Stimulated activated CD4-positive, alpha-beta T cell treated with anti-CD3 and anti-CD28 coated beads, Interleukin-1b, Interleukin-23, amount 100 ng/mL, for 48 hours (primary cell): ENCODE results near the gene ACOXL.
"Not testable (repeated sequence)": the region's sequence is repeated elsewhere in the genome, so short reads cannot be mapped to it uniquely, and the experiment has no call there.

Source experiments
- DNase-seq: peaks from one replicate; pipeline ENCODE4 v3.0.0-alpha.2; 2020

The ACOXL gene

DNA sequence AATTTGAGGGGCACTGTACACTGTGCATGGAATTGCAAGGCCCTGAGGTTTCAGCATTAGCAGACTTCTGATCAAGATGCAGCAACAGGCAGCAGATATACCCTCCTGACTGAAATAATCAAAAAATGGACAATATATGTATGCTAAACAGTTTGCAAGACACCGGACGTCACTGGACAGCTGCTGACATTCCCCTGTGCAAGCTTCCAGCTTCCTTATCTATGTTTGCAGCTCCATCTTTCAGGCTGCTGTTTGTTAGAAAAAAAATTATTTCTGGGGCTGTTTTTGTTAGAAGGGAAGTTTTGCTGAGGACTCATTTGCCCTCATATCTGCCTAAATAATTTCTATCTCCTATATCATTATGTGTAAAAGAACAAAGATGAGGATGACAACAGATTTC, 208.9 kb downstream of the ACOXL start:
- DNase-seq, result no peak

DNA sequence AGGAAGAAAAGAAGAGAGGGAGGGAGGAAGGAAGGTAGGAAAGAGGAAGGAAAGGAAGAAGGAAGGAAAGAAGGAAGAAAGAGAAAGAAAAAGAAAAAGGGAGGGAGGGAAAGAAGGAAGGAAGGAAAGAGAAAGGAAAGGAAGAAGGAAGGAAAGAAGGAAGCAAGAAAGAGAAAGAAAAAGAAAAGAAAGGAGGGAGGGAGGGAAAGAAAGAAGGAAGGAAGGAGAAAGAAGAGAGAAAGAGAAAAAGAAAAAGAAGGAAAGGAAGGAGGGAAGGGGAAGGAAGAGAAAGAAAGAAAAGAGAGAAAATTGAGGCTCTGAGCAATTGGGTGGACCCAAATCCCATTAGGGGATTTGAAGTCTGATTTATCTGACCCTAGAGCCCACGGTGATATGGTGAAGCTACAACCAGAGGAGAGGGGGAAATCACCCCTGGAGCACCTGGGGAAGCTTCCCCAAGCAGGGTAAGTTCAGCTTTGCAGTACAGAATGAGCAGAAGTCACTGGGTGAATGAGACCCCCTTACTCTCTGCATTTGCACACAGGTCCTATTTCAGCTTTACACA, 210.8 kb downstream of the ACOXL start:
- no peak for DNase-seq

GRCh38 chr2:110946902-110947301, 214.5 kb downstream of the ACOXL start:
- DNase-seq, result no peak

GRCh38 chr2:110948027-110948674, 215.8 kb downstream of the ACOXL start:
- DNase-seq, result no peak

GRCh38 chr2:110950281-110950680, 217.9 kb downstream of the ACOXL start:
- DNase-seq, result no peak

GRCh38 chr2:110955045-110955444, 222.7 kb downstream of the ACOXL start:
- DNase-seq, result no peak

DNA sequence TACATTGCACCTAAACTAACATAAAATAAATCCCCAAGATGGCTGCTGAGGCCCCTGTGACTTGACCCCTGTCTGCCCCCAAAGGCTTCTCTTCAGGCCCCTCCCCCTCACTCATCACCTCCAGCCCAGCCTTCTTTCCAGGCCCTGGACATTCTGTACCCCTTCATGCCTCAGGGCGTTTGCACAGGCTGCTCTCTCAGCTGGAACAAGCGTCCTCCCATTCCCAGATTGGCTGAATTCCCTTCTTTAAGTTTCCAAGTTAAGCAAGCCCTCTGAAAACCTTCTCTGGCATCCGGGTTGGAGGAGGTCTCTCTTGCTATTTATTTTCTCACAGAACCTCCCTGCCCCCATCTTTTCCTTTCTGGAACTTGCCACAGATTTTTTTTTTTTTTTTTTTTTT, 223.2 kb downstream of the ACOXL start:
- DNase-seq, result no peak

GRCh38 chr2:110957293-110957692, 224.9 kb downstream of the ACOXL start:
- no peak for DNase-seq

GRCh38 chr2:110958346-110959119, 226.2 kb downstream of the ACOXL start:
- DNase-seq, result no peak

GRCh38 chr2:110959198-110959597, 226.8 kb downstream of the ACOXL start:
- no peak for DNase-seq

GRCh38 chr2:110960281-110960680, 227.9 kb downstream of the ACOXL start:
- DNase-seq, result no peak

DNA sequence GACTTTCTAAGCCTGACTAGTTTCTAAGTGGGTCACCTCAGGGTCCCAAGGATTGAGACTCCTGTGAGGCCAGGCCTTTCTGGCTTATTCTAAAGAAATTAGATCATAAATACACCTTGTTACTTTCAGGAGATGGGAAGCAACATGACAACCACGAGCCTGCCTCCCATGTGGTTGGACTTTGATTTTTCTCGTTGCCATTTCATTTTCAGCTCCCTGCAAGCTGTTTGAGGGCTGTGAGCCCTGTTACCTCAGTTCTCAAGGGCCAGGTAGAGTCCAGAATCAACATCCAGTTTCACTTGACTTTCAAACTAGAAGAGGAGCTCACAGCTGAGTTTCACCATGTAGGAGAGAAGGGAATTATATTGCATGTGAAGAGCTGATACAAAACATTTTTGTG, 228.6 kb downstream of the ACOXL start:
- DNase-seq, result no peak

DNA sequence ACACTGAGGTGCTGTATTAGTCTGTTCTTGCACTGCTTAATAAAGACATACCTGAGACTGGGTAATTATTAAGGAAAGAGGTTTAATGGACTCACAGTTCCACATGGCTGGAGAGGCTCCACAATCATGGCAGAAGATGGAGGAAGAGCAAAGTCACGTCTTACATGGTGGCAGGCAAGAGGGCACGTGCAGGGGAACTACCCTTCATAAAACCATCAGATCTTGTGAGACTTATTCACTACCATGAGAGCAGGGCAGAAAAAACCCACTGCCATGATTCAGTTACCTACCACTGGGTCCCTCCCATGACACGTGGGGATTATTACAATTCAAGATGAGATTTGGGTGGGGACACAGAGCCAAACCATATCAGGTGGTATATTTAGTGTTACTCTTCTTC, 229.3 kb downstream of the ACOXL start:
- DNase-seq, result not testable (repeated sequence)

- no peak for DNase-seq
These were observed 237.3 kb downstream of the ACOXL start for GRCh38 chr2:110969696-110970095.

DNA sequence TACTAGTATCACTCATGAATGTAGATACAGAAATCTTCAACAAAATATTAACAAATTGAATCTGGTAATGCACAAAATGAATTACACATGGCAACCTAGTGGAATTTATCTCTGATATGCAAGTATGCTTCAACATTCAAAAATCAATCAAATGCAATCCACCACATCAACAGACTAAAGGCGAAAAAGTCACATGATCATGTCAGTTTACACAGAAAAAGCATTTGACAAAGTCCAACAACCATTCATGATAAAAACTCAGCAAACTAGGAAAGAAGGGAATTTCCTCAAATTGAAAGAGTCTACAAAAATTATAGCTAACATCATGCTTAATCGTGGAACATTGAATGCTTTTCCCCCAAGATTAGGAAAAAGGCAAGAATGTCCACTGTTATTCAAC, 237.8 kb downstream of the ACOXL start:
- no peak for DNase-seq

DNA sequence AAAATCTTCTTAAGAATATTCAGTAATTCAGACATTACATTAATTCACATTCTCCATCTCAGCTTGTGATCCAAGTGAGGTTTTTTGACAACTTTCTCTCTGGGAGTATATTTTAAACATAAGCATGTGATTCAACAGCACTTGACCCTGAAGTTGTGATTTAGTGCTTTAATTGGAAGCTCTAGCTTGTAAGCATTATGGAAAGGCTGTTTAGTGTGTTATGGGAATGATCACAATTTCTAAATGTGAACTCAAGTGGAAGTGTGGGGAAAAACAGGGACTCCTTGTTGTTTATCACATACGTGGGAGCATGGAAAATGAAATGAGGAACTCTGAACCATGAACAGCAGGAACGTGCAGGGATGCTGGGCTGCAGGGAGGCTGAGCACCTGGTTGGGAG, 239.4 kb downstream of the ACOXL start:
- no peak for DNase-seq

DNA sequence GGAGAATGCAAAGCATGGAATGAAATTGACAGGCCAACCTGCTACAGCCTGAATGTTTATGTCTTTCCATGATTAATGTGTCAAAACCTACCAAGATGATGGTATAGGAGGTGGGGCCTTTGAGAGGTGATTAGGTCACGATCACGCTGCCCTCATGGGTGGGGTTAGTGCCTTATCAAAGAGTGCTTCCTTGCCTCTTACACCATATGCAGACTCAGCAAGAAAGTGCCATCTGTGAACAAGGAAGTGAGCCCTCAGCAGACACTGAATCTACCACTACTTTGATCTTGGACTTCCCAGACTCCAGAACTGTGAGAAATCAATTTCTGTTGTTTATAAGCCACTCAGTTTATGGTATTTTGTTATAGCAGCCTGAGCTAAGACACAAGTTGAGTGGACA, 240.9 kb downstream of the ACOXL start:
- DNase-seq, result no peak

- no peak for DNase-seq
These were observed 245.0 kb downstream of the ACOXL start for GRCh38 chr2:110977403-110977802.

GRCh38 chr2:110978148-110978547, 245.8 kb downstream of the ACOXL start:
- no peak for DNase-seq

DNA sequence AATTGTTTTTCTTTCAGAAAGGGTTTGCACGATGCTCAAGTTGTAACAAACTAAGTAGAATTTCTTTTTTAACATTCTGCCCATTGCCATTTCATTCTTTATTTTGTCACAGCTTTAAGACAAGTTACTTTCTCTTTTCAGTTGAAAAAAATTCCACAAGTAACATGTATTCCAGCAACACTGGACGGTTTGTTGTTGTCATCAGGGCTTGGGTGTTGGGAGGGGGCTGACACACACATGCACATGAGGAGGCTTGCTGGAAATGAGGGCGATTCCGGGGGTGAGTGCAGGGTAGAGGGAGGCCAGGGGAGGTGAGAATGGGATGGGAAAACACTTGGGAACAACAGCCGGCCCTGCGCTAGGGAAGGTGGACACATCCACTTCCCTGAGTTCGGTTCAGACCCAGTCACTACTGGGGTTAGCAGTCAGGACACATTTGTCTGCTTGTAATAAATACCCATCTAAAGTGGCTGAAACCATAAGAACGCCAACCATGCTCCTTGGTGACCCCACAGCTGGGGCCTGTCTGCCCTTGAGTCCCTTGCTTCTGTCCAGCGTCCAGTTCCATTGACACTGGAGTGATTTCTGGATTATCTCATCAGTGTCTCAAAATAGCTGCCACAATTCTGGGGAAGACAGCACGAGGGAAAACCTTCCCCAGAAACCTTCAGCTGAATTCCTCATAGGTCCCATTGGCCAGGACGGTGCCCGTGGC, 246.5 kb downstream of the ACOXL start:
- DNase-seq, result no peak

DNA sequence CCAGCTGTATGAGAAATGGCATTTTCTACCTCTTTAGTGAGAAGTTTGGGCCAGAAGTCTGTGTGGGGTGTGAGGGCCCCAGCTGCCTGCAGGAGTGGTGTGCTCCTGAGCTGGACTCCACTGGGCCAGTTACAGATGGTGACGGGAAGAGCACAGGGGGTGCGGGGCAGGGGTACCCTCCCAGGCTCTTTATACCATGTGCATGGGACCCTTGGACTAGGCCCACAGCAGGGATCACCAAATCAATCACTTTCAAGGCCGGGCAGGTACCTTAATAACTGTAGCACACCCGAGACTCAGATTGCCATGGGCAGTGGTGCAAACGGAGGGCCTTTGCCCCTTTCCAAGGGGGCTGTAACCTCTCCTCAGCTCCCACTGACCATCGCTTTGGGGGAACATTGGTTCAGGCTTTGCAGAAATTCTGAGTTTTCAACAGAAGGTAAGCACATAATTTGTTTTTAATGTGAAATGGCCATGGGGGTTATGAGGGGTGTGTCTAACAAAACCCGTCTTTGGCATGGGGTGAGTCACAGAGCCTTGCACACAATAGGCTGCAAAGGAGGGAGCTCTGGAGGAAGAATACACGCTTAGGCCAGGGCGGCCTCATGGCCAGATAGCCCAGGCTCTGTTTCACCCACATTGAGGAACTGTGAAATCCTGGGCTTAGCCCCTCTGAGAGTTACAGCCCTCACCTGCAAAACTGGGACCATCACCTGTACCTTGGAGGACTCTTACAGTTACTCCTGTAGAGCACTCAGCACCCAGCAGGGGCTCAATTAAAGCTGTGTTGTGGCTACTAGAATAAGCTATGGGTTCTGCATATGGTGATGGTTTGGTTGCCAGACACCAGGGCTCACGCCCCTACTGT, 247.3 kb downstream of the ACOXL start:
- no peak for DNase-seq

DNA sequence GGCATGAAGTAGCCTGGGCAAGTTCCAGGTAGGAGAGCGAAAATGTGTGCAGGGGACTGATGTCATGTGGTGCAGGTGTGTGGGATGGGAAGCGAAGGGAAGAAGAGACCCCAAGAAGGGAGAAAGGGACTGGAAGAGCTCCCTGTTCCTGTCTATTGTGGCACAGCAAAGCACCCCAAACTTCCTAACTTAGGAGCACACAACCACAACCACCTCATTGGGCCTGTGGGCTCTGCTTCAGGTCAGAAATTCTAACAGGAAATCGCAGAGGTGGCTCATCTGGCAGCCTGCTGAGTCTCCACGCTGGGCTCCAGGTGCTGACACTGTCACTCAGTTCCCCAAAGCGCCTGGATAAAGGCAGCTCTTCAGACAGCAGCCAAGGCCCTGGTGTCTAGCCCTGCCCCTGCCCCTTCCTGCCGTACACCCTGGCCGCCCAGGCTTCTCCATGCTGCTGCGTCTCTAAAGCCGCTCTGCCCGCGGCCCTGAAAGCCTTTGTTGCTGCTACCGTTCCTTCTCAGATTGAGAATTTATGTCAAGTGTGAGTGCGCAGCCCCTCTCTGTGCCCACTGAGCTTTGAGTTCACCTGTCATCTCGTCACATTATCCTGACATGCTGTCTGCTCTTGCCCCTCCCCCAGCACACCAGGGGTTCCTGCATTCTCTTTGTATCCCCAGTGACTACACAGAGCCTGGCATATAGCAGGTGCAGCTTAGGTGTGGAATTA, 248.1 kb downstream of the ACOXL start:
- DNase-seq, result no peak
